AG04450 (cell line): ENCODE results near the gene RANBP3. TPM values are rescaled to one million over a fixed set of nuclear protein-coding genes. Genes with fewer than 3 reads are reported as not detected.

Source experiments
- CTCF ChIA-PET: fragments of 300-600, 350-600 bp; formaldehyde crosslinking; extraction: SDS; loops from one replicate; lab custom pipeline; 2022; ENCODE audit warnings: antibody characterized with exemption, inconsistent platforms; lab: Charles Lee
- POLR2A ChIA-PET: fragments of 350-600 bp; formaldehyde crosslinking; extraction: SDS; loops from one replicate; lab custom pipeline; 2021; ENCODE audit warnings: antibody characterized with exemption, inconsistent platforms; lab: Yijun Ruan, JAX
- DNase-seq: peaks from one replicate; pipeline ENCODE4 v3.0.0-alpha.2; 2011; ENCODE audit warnings: low read depth, low spot score
- H3K27ac ChIP-seq: one replicate; pipeline ENCODE4 v1.5.1; 2012; ENCODE audit warnings: low read depth, low read length, control low read depth
- H3K27me3 ChIP-seq: one replicate; pipeline ENCODE4 v1.6.0; 2012; ENCODE audit warnings: low read length; ENCODE audit not compliant: control insufficient read depth, insufficient read depth
- H3K4me3 ChIP-seq: 2 replicates; pipeline ENCODE4 v1.5.1; 2011; ENCODE audit warnings: mild to moderate bottlenecking, low read depth, low read length, control low read depth
- H3K9me3 ChIP-seq: 2 replicates; pipeline ENCODE4 v1.5.1; 2012; ENCODE audit warnings: low read length; ENCODE audit not compliant: control insufficient read depth, insufficient read depth
- CTCF ChIP-seq: IDR thresholded peaks from 2 replicates; pipeline ENCODE4 v1.5.1; 2011; ENCODE audit warnings: low read depth, low read length, control low read depth, inconsistent platforms
- polyA plus RNA-seq: library from polyadenylated mRNA; depleted of rRNA; stranded (reverse); fragments of >200 nt; gene quantifications from 2 replicates; pipeline ENCODE4 v1.2.3, GENCODE V29; 2011

Gene RANBP3
- polyA plus RNA-seq, 1 experiment = 62.6 TPM

GRCh38 chr19:5881543-5882299 lies 96.2 kb downstream of the RANBP3 start:
- CTCF ChIA-PET = interaction anchor here (4.2 kb wide), 1 partner anchor 78 kb away, joined by 19 read pairs; no protein-coding TSS in a partner anchor
- H3K9me3 ChIP-seq = peaks cover 4% of the 10 kb centered on the region; the same call in 1 of the 2 replicates
- H3K27me3 ChIP-seq = peaks cover 2% of the 10 kb centered on the region
- H3K4me3 ChIP-seq = no peak overlapping the region
- no peak for DNase-seq
- TF ChIP-seq CTCF = no peak
- POLR2A ChIA-PET = no interaction called here
- no peak overlapping the region for H3K27ac ChIP-seq

- Histone ChIP-seq H3K27me3 (peaks cover 6% of the 10 kb centered on the region), H3K9me3 (no peaks in the 10 kb centered on the region; the same call in 1 of the 2 replicates), H3K27ac (peak overlapping the region; percentile 11), H3K4me3 (no peak overlapping the region)
- DNase-seq = peak; percentile 62
- TF ChIP-seq CTCF = no peak
- CTCF ChIA-PET = interaction anchor here (3.9 kb wide), 1 partner anchor 77 kb away, joined by 20 read pairs; no protein-coding TSS in a partner anchor
- POLR2A ChIA-PET = interaction anchor here (0.5 to 0.7 kb wide), 2 partner anchors 51 to 74 kb away, joined by 3 read pairs; no protein-coding TSS in a partner anchor
Observed at GRCh38 chr19:5880604-5881078, 97.3 kb downstream of the RANBP3 start.

GRCh38 chr19:5880196-5880595 lies 97.7 kb downstream of the RANBP3 start:
- H3K27me3 ChIP-seq = peaks cover 6% of the 10 kb centered on the region
- ChIA-PET CTCF (interaction anchor here (3.9 kb wide), 1 partner anchor 76 kb away, joined by 20 read pairs; no protein-coding TSS in a partner anchor), POLR2A (interaction anchor here (0.5 to 0.7 kb wide), 2 partner anchors 51 to 74 kb away, joined by 3 read pairs; no protein-coding TSS in a partner anchor)
- H3K9me3 ChIP-seq = no peaks in the 10 kb centered on the region; the same call in 1 of the 2 replicates
- DNase-seq = no peak
- H3K27ac ChIP-seq = no peak overlapping the region
- no peak for TF ChIP-seq CTCF
- no peak overlapping the region for H3K4me3 ChIP-seq

- Histone ChIP-seq H3K9me3 (peaks cover 3% of the 10 kb centered on the region; the same call in 1 of the 2 replicates), H3K27ac (no peak overlapping the region), H3K27me3 (peaks cover 6% of the 10 kb centered on the region), H3K4me3 (no peak overlapping the region)
- TF ChIP-seq CTCF = no peak
- ChIA-PET POLR2A (no interaction called here), CTCF (interaction anchor here (0.7 to 3.9 kb wide), 2 partner anchors 49 to 74 kb away, joined by 3 to 20 read pairs; no protein-coding TSS in a partner anchor)
- no peak for DNase-seq
Observed at GRCh38 chr19:5877882-5878281, 100.1 kb downstream of the RANBP3 start.
